K562 (cell line): ENCODE measurements around the gene RNF214. TPM values are rescaled to one million over a fixed set of nuclear protein-coding genes. Genes with fewer than 3 reads are reported as not detected.

Source experiments
- ATAC-seq: fragments of 200-7000 bp; cut with Tn5 transposase; 3 replicates; pipeline ENCODE4 v1.9.1; 2020; ENCODE audit warnings: moderate library complexity
- BruUV-seq: library from RNA; stranded (reverse); fragments of 400-500 nt; replicated peaks from 2 replicates; lab custom pipeline; 2021; lab: Mats Ljungman, UMichigan
- CTCF ChIA-PET: fragments of 300-600 bp; formaldehyde crosslinking; extraction: SDS; loops from one replicate; lab custom pipeline; 2021; ENCODE audit warnings: low intra/inter-chr PET ratio; lab: Yijun Ruan, JAX
- POLR2A ChIA-PET: fragments of 300-600, 350-650 bp; sonication (Branson Sonifier 250); formaldehyde crosslinking; extraction: SDS; loops from one replicate; lab custom pipeline; 2021; ENCODE audit warnings: antibody characterized with exemption, inconsistent platforms; lab: Yijun Ruan, JAX
- DNase-seq, 4 experiments: peaks; one replicate each; pipeline versions ENCODE4 v3.0.0 to v3.0.0-alpha.2; 2011 to 2018; ENCODE audit warnings: low spot score in 3 of 4, mixed read lengths in 3 of 4; ENCODE audit errors: extremely low read depth in 1 of 4
- FAIRE-seq: peaks from 2 replicates; lab custom pipeline; 2011; peaks lifted over from hg19 to GRCh38; lab: Jason Lieb, UNC
- H2AFZ ChIP-seq: 2 replicates; pipeline ENCODE4 v1.6.0; 2011; ENCODE audit warnings: low read depth, low read length, control low read depth, inconsistent platforms
- H3K27ac ChIP-seq: fragments of 200-600 bp; 3 replicates; pipeline ENCODE4 v1.8.0; 2011; ENCODE audit warnings: low read depth, mild to moderate bottlenecking, control low read depth, inconsistent platforms, low read length, moderate library complexity, mixed read lengths; ENCODE audit errors: extremely low read depth
- H3K27me3 ChIP-seq, 2 experiments: fragments of 300-600 bp in 1 of 2; 2 replicates in 1 of 2; 3 replicates in 1 of 2; pipeline versions ENCODE4 v1.6.0 to v1.8.0; 2011; ENCODE audit warnings: inconsistent platforms in 2 of 2, low read length in 2 of 2, mild to moderate bottlenecking in 1 of 2, mixed read lengths in 1 of 2, moderate library complexity in 1 of 2; ENCODE audit not compliant: control insufficient read depth in 2 of 2, insufficient read depth in 2 of 2
- H3K36me3 ChIP-seq: fragments of 300-600 bp; 3 replicates; pipeline ENCODE4 v1.8.0; 2011; ENCODE audit warnings: mild to moderate bottlenecking, low read length, inconsistent platforms; ENCODE audit not compliant: control insufficient read depth, insufficient read depth
- H3K4me1 ChIP-seq, 2 experiments: fragments of 200-600 bp in 1 of 2; replicated peaks in 1 of 2; 2 replicates in 1 of 2; 3 replicates in 1 of 2; pipeline versions ENCODE4 v1.5.1 to v1.8.0; 2011; ENCODE audit warnings: inconsistent platforms in 2 of 2, low read length in 2 of 2, mild to moderate bottlenecking in 1 of 2, mixed read lengths in 1 of 2, moderate library complexity in 1 of 2; ENCODE audit not compliant: control insufficient read depth in 2 of 2, insufficient read depth in 2 of 2
- H3K4me2 ChIP-seq: 2 replicates; pipeline ENCODE4 v1.6.1; 2011; ENCODE audit warnings: low read length, control low read depth, inconsistent platforms, mixed read lengths; ENCODE audit not compliant: insufficient read depth
- H3K4me3 ChIP-seq: fragments of 200-600 bp; sonication (generic), shearing (Covaris generic); 2 replicates; pipeline ENCODE4 v1.5.1; 2016; ENCODE audit warnings: control low read depth, inconsistent platforms
- H3K79me2 ChIP-seq: fragments of 200-600 bp; 3 replicates; pipeline ENCODE4 v1.8.0; 2011; ENCODE audit warnings: low read length, inconsistent platforms; ENCODE audit not compliant: control insufficient read depth, insufficient read depth
- H3K9ac ChIP-seq, 2 experiments: 2 replicates each; pipeline versions ENCODE4 v1.6.0 to v1.6.1; 2011; ENCODE audit warnings: low read depth in 2 of 2, low read length in 2 of 2, control low read depth in 1 of 2, inconsistent platforms in 1 of 2, mild to moderate bottlenecking in 1 of 2, mixed read lengths in 1 of 2; ENCODE audit not compliant: insufficient read depth in 1 of 2
- H3K9me1 ChIP-seq: one replicate; pipeline ENCODE4 v1.6.0; 2011; ENCODE audit warnings: inconsistent platforms, mild to moderate bottlenecking, low read length, moderate library complexity; ENCODE audit not compliant: control insufficient read depth, insufficient read depth
- H3K9me3 ChIP-seq: replicated peaks from 2 replicates; pipeline ENCODE4 v1.5.1; 2011; ENCODE audit warnings: low read depth, low read length, inconsistent platforms; ENCODE audit not compliant: control insufficient read depth, insufficient read depth
- H4K20me1 ChIP-seq: replicated peaks from 2 replicates; pipeline ENCODE4 v1.6.1; 2011; ENCODE audit warnings: low read length, inconsistent platforms, mixed read lengths; ENCODE audit not compliant: control insufficient read depth, insufficient read depth
- DDX20 ChIP-seq: fragments of 450-650 bp; IDR thresholded peaks from 2 replicates; pipeline ENCODE4 v1.6.1; 2016; ENCODE audit warnings: missing genetic modification characterization, low read depth, mild to moderate bottlenecking, missing compliant biosample characterization, moderate library complexity
- MGA ChIP-seq: fragments of 450-650 bp; IDR thresholded peaks from 2 replicates; pipeline ENCODE4 v1.6.1; 2016; ENCODE audit warnings: mild to moderate bottlenecking, moderate library complexity
- PRDM10 ChIP-seq: fragments of 450-650 bp; IDR thresholded peaks from 2 replicates; pipeline ENCODE4 v1.6.1; 2018; ENCODE audit not compliant: partially characterized antibody
- ZNF232 ChIP-seq: sonication (generic); formaldehyde crosslinking; IDR thresholded peaks from 2 replicates; pipeline ENCODE4 v1.8.0; 2022; ENCODE audit warnings: mild to moderate bottlenecking, missing genetic modification reagents
- ZNF444 ChIP-seq: fragments of 250-450 bp; sonication (Bioruptor Pico); IDR thresholded peaks from 2 replicates; pipeline ENCODE4 v1.4.0; 2020; ENCODE audit warnings: mild to moderate bottlenecking, moderate library complexity
- ZNF695 ChIP-seq: fragments of 450-650 bp; formaldehyde crosslinking; IDR thresholded peaks from 2 replicates; pipeline ENCODE4 v1.4.0; 2020; ENCODE audit warnings: mild to moderate bottlenecking, moderate library complexity
- WGBS: fragments of 100-300 bp; shearing (Covaris generic); methylation state at CpG from one replicate; pipeline ENCODE4 v1.1.6; 2016; ENCODE audit warnings: low coverage, mixed read lengths; ENCODE audit not compliant: insufficient coverage; ENCODE audit errors: missing lambda C conversion rate; 5-methylcytosine and 5-hydroxymethylcytosine counted together
- in situ Hi-C: fragments of 300-500 bp; cut with MboI; formaldehyde crosslinking; loops from 4 replicates; pipeline ENCODE4 v1.15.0; 2018; ENCODE audit warnings: inconsistent platforms, mixed read lengths
- intact Hi-C: fragments of 100-400 bp; cut with micrococcal nuclease; formaldehyde crosslinking; loops from 2 replicates; pipeline ENCODE4 v1.14.2; 2022
- polyA plus RNA-seq, 8 experiments: library from polyadenylated mRNA; depleted of rRNA in 4 of 8; stranded (reverse) in 5 of 8; unstranded in 3 of 8; fragments of >200 nt; fragmentation: Nextera tagmentation in 2 of 8; fragmentation: Illumina TruSeq in 1 of 8; extraction: Ambion mirVana in 2 of 8; extraction: Trizol in 1 of 8; gene quantifications; 2 replicates each; pipeline versions ENCODE4 v1.2.1 to v1.2.3, GENCODE V29; 2011 to 2014; ENCODE audit warnings: inconsistent platforms in 1 of 8, missing spikeins in 1 of 8
- total RNA-seq, 7 experiments: library from RNA; depleted of rRNA in 6 of 7; stranded (reverse); fragments of >200 nt in 6 of 7; fragmentation: Illumina TruSeq in 2 of 7; extraction: Trizol in 2 of 7; gene quantifications; 2 replicates each; pipeline versions ENCODE4 v1.2.1 to v1.2.3, GENCODE V29; 2011 to 2021; ENCODE audit warnings: low replicate concordance in 1 of 7

Gene RNF214
- total and polyA plus RNA-seq, 9 of the 15 experiments (the other 6 are each of a cell fraction or from before 2014, with no cell fraction given) = 6.6 to 24.8 (median 11.9) TPM

DNA sequence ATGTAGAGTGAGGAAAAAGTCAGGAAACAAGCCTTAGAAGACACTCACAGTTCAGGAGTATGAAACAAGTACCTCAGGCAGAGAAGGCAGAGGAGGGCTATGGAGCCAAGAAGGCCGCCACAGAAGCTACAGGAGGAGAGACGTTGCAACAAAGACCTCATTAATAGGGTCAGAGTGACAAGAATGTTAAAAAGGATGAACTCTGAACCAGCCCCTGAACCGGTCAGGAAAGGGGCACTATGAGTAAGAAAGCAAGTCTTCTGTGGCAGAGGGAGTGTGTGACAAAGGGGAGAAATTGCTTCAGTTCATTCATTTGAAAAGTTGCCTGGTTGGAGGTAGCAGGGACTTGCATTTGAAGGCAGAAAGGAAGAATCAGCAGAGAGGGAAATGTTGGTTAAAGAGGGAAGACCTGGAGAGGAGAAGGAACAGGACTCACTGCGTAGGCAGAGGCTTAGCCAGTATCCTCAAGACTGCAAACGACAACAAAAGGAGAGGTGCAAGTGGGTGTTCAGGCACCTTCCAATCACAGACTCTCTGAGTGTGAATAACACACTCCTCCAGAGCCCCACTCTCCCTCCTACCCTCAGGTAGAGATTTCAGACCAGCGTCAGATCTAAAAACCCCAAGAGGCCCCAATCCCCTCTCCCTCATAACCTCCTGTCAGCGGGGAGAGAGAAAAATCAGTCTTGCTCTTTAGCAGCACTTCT lies 17.9 kb upstream of the RNF214 start:
- Histone ChIP-seq H3K9me3 (no peaks in the 10 kb centered on the region), H3K36me3 (peaks cover 52% of the 10 kb centered on the region), H4K20me1 (no peaks in the 10 kb centered on the region), H3K27ac (no peak overlapping the region), H3K9me1 (peaks cover 3% of the 10 kb centered on the region), H3K4me3 (no peak overlapping the region), H2AFZ (no peak overlapping the region), H3K9ac (no peak overlapping the region), H3K79me2 (no peaks in the 10 kb centered on the region), H3K4me1 (peaks cover 9 to 12% of the 10 kb centered on the region in 2 experiments; a peak in 4 of 5 replicates), H3K27me3 (no peaks in the 10 kb centered on the region), H3K4me2 (no peak overlapping the region)
- intact Hi-C loops (no loop called here), in situ Hi-C loops (no loop called here)
- FAIRE-seq (no peak), DNase-seq (no peak), ATAC-seq (no peak)
- ChIA-PET CTCF (no interaction called here), POLR2A (interaction anchor here (0.7 to 1.0 kb wide), 3 partner anchors 10 to 16 kb away, joined by 3 to 5 read pairs (median 3); no protein-coding TSS in a partner anchor)
- 95% methylated on average over 7 of the region's 7 CpGs for WGBS
- no TSS peak for BruUV-seq
- TF ChIP-seq ZNF695 (CRISPR knock-in tag) = no peak
- TF ChIP-seq MGA = no peak
- TF ChIP-seq ZNF232 (CRISPR knock-in tag) = no peak
- TF ChIP-seq DDX20 = no peak
- TF ChIP-seq ZNF444 (CRISPR knock-in tag) = no peak
- no peak for TF ChIP-seq PRDM10
